Inferior parietal cortex (tissue), 1 donor: ENCODE measurements around the gene C22orf23.

ENCODE experiments used
- DNase-seq: peaks from one replicate; pipeline ENCODE4 v3.0.0-alpha.2; 2016; ENCODE audit errors: extremely low spot score

C22orf23 gene

DNA sequence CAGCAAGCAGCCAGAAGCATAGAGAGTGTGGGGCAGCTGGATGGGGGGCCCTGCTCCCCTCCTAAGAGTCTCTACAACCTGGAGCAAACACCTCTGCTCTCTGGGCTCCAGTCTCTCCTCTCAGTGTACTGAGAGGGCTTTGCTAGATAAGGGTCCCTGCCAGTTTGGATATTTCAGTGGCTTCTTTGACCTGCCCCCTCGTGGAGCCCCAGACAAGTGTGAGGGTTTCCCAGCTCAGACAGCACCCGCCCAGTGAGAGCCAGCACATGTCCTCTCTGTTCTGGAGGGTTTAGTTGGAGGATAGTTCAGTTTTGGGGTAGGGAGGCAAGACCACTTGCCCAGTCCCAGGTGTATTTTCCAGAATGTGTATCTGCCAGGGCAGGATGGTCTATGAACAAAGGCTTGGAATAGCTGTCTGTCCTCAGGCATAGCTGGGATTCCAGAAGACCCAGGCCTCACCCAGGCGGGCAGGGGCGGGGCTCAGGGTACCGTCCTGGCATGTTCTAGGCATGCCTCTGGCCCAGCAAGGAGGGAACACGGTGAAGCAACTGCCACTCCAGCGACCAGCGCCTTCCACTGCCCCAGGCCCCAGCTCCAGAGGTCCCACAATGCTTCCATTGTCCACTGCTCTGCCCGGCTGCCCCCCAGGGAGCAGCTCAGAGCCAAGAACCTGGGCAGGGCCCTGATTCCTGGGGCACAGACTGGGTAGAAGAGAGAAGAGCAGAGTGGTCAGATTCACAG is 54.8 kb downstream of the C22orf23 start:
- DNase-seq = no peak

DNA sequence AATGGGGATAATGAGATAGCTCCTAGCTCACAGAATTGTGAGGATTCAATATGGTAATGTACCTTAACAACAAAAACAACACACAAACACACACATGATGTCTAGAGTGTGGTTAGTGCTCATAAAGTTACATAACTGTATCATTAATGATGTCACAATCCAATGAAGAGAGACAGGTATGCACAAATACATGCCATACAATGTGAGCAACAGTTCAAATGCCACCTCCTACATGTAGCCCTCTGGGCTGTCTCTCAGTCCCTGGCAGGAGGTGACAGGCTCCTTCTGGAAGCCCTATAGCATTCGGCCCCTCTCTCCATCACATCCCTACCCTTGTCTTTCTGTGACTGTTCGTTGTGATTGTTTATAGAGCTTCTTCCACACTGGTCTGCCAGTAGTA is 55.6 kb downstream of the C22orf23 start:
- DNase-seq = no peak

DNA sequence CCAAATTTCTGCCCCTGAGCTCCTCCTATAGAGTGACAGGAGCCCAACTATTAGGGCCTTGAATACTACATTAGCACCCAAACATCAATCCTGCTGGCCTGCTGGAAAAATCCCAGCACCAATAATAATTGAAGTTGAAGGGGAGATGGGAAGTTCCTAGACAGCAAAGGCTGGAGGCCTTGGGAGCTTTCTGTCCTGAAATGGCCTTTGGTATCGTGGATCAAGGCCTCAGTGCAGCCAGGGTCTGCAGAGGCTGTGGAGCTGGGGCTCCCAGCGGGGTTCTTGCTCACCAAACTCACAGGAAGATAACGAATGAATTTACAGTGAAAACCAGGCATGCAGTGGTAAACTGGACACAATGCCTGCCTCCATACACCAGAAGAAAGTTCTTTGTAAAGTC is 56.5 kb downstream of the C22orf23 start:
- DNase-seq = no peak

DNA sequence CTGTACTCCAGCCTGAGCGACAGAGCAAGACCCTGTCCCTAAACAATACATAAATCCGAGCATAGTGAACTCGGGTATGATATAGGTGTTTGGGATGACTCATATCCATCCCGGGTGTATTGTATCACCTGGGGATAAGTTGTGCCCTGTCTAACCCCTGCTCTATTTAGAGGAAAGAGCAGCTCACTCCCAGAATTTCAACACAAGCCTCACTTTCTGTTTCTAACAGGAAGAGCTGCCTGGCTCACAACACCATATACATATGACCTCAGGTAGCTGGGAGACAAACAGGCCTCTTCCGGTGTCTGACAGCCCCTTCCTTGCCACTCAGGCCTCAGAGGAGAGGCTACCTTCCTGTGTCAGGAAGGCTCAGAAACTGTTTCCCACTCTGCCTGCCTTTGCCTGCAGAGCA is 57.2 kb downstream of the C22orf23 start:
- DNase-seq = no peak

DNA sequence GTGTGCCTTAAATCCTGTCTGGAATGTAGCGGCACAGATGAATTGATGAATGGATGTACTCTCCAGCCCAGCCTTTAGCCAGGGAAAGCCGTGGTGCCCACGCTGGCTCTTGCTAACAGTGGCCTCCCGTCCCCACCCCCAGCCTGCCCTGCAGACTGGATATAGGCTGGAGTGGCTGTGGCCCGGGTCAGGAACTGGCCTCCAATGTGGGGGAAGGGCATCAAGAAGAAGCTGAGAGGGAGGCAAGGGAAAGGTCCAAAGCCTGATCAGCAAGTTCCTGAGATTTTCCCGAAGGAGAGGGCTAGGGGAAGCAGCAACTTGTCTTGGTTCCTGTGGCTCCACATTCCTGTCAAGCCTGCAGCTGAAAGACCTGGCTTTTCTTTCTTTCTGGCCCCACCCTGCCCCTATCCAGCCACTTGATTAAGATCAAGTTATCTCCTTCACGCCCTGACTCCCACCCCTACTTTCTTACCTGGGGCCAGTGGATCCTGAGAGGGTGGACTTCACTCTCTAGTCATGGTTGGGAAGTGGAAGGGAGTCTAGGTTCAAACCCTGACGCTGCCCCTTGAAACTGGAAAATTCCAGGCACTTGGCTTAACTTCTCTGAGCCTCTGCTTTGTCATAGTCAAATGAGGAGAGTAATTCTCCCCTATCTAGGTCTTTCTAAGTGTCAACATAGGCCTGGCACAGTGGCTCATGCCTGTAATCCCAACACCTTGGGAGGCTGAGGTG is 58.3 kb downstream of the C22orf23 start:
- DNase-seq = no peak

DNA sequence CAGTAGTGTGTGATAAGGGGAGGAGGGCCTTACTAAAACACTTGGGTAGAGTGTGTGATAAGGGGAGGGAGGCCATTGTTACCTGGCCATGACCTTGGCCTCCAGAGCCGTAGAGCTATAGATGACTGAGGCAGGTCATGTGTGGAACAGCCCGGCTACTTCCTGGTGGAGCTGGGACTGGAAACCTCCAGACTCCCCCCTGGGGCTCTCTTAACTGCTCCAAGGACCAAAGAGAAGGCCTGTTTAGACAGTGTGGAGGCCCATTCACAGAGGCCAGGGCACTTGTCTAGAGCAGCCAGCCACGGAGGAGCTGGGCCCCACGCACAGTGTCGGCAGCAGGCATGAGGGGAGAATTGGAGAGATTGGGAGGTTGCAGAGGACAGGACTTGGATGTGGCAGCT is 59.8 kb downstream of the C22orf23 start:
- no peak for DNase-seq
